Measurements from ENCODE around the gene METTL13. TPM values are rescaled to one million over a fixed set of nuclear protein-coding genes. Genes with fewer than 3 reads are reported as not detected.

Gene METTL13
- total and polyA plus RNA-seq, 2 of the 4 experiments (the other 2 are of a cell fraction): 25.1 to 26.3 TPM

- CTCF ChIA-PET: interaction anchor here (1.1 kb wide), 1 partner anchor 13 kb away, joined by 4 read pairs; no protein-coding TSS in a partner anchor
Observed at GRCh38 chr1:171753685-171754352, 27.6 kb upstream of the METTL13 start.

More at GRCh38 chr1:171753685-171754352, 27.6 kb upstream of the METTL13 start:
- Histone ChIP-seq H2BK15ac (ENCODE audit: low read depth, low read length) (peak overlapping the region; percentile 23; the same call in 2 of the 3 replicates), H3K4me2 (ENCODE audit: low read depth, low read length) (peak overlapping the region; percentile 47), H3K4ac (ENCODE audit: low read depth, low read length) (peak overlapping the region; percentile 74), H2BK5ac (ENCODE audit: low read depth, low read length, poor library complexity, severe bottlenecking) (peak overlapping the region; percentile 96), H3K23ac (ENCODE audit: low read depth, low read length) (peak overlapping the region; percentile 54; the same call in 1 of the 2 replicates), H3K79me1 (ENCODE audit: low read depth in 1 of 2, low read length in 2 of 2) (no peaks in the 10 kb centered on the region), H3K36me3 (ENCODE audit: control insufficient read depth, insufficient read depth, low read length) (no peaks in the 10 kb centered on the region), H3K4me1 (ENCODE audit: control insufficient read depth, insufficient read depth, low read length) (peaks cover 14% of the 10 kb centered on the region), H3K9me3 (ENCODE audit: control insufficient read depth, insufficient read depth, low read length) (peaks cover 8% of the 10 kb centered on the region), H3K14ac (replicated peaks; ENCODE audit: low read depth, low read length) (peak overlapping the region; percentile 41), H3K9ac (ENCODE audit: low read depth, low read length) (peak overlapping the region; percentile 17; the same call in 1 of the 2 replicates), H2AK5ac (ENCODE audit: low read depth, low read length) (peak overlapping the region; percentile 68; the same call in 1 of the 2 replicates), H3K27ac (ENCODE audit: insufficient read depth, low read length) (peak overlapping the region; percentile 96), H2AK9ac (replicated peaks; ENCODE audit: low read depth, low read length, poor library complexity) (peak overlapping the region; percentile 6), H2BK20ac (ENCODE audit: low read depth, low read length) (peak overlapping the region; percentile 68), H4K5ac (ENCODE audit: low read depth, low read length) (peak overlapping the region; percentile 58), H3K9me1 (ENCODE audit: insufficient read depth, low read length) (peaks cover 8% of the 10 kb centered on the region), H2BK120ac (ENCODE audit: low read depth, low read length) (peak overlapping the region; percentile 72), H3K4me3 (ENCODE audit: insufficient read depth, low read depth, low read length) (no peak overlapping the region), H3K56ac (ENCODE audit: extremely low read depth, insufficient read depth, low read length) (peak overlapping the region; percentile 67; the same call in 1 of the 2 replicates), H3K18ac (ENCODE audit: low read depth, low read length) (peak overlapping the region; percentile 40), H4K91ac (ENCODE audit: insufficient read depth, low read depth, low read length) (peak overlapping the region; percentile 42), H4K8ac (ENCODE audit: low read depth in 2 of 2, low read length in 2 of 2) (peak overlapping the region in 1 of 2 experiments; percentile 22; a peak in 3 of 4 replicates), H2AFZ (replicated peaks; ENCODE audit: low read length, poor library complexity) (peak overlapping the region; percentile 63), H4K20me1 (ENCODE audit: insufficient read depth, low read length) (no peaks in the 10 kb centered on the region), H3K27me3 (ENCODE audit: control insufficient read depth, insufficient read depth, low read length) (no peaks in the 10 kb centered on the region)
- intact Hi-C loops (cut with micrococcal nuclease) (no loop called here), in situ Hi-C loops (cut with MboI; ENCODE audit: low sequenced_read_pairs) (no loop called here), dilution Hi-C loops (cut with HindIII; ENCODE audit: low sequenced_read_pairs, unreplicated experiment) (no loop called here)
- 20% methylated on average over 1 of the region's 4 CpGs; no CpG with 5 or more reads in 1 of the 2 experiments for WGBS, 2 experiments (ENCODE audit: extremely low coverage in 2 of 2, insufficient read length in 1 of 2)
- no TSS peak for BruUV-seq (replicated peaks)
- TF ChIP-seq POLR2A (IDR thresholded peaks at IDR 0.05; ENCODE audit: low read depth, low read length) (no peak), CHD1 (IDR thresholded peaks at IDR 0.05; ENCODE audit: low read depth, low read length) (no peak), USF2 (IDR thresholded peaks at IDR 0.05; ENCODE audit: low read depth, low read length) (no peak), RFX5 (IDR thresholded peaks at IDR 0.05; ENCODE audit: low read depth, low read length) (no peak), CTCF (conservative IDR thresholded peaks at IDR 0.05; ENCODE audit: low read depth, low read length) (no peak), MXI1 (IDR thresholded peaks at IDR 0.05; ENCODE audit: borderline replicate concordance, low read depth, low read length) (no peak)
- DNase-seq (peak; percentile 33), ATAC-seq (ENCODE audit: low read depth) (peak; percentile 55)
- POLR2A ChIA-PET (ENCODE audit: unreplicated experiment): interaction anchor here (0.7 to 1.7 kb wide), 3 partner anchors 11 to 15 kb away, joined by 3 to 16 read pairs (median 4); no protein-coding TSS in a partner anchor
